Hematopoietic multipotent progenitor cell (in vitro differentiated cells): ENCODE measurements around the gene TUBGCP6. TPM values are rescaled to one million over a fixed set of nuclear protein-coding genes. Genes with fewer than 3 reads are reported as not detected.
A peak's percentile ranks its signal among the peaks of the same experiment; 100 is the strongest.

Source experiments
- DNase-seq, 3 donors: peaks; one replicate each; pipeline ENCODE4 v3.0.0-alpha.2; 2011 to 2015; ENCODE audit warnings: low read depth in 2 of 3, low spot score in 2 of 3
- total RNA-seq: library from RNA; depleted of rRNA; stranded (reverse); fragments of >200 nt; gene quantifications from one replicate; pipeline ENCODE4 v1.2.3, GENCODE V29; 2012

Gene TUBGCP6
- 76.7 TPM for total RNA-seq

GRCh38 chr22:50244420-50245213 is at the start of gene TUBGCP6:
TUBGCP6 (minus strand) TSS chr22:50245023; CDS start chr22:50244459, 564 bp downstream.
- peak; percentile 84 to 94 (median 94) for DNase-seq

GRCh38 chr22:50294319-50294656 is 49.5 kb upstream of the TUBGCP6 start:
- no peak for DNase-seq

- DNase-seq, result peak in 2 of 3 donors; percentile 76 to 77
Observed at GRCh38 chr22:50293441-50294318, 48.9 kb upstream of the TUBGCP6 start.

- DNase-seq, result peak in 1 of 3 donors; percentile 70
Observed at GRCh38 chr22:50292643-50293440, 48.0 kb upstream of the TUBGCP6 start.

- no peak for DNase-seq
Observed at GRCh38 chr22:50289942-50290630, 45.3 kb upstream of the TUBGCP6 start.

GRCh38 chr22:50289151-50289941 is 44.5 kb upstream of the TUBGCP6 start:
- no peak for DNase-seq

GRCh38 chr22:50287731-50288130 is 42.9 kb upstream of the TUBGCP6 start:
- DNase-seq, result no peak

- no peak for DNase-seq
Observed at GRCh38 chr22:50286701-50287318, 42.0 kb upstream of the TUBGCP6 start.

- DNase-seq, result no peak
Observed at GRCh38 chr22:50286275-50286674, 41.5 kb upstream of the TUBGCP6 start.

GRCh38 chr22:50285568-50286229 is 40.9 kb upstream of the TUBGCP6 start:
- no peak for DNase-seq

GRCh38 chr22:50284479-50284878 is 39.7 kb upstream of the TUBGCP6 start:
- no peak for DNase-seq

GRCh38 chr22:50283821-50284220 is 39.0 kb upstream of the TUBGCP6 start:
- no peak for DNase-seq

GRCh38 chr22:50282361-50283155 is 37.7 kb upstream of the TUBGCP6 start:
- no peak for DNase-seq

GRCh38 chr22:50281957-50282356 is 37.1 kb upstream of the TUBGCP6 start:
- DNase-seq, result no peak

GRCh38 chr22:50281384-50281760 is 36.5 kb upstream of the TUBGCP6 start:
- no peak for DNase-seq

GRCh38 chr22:50280708-50281383 is 36.0 kb upstream of the TUBGCP6 start:
- DNase-seq, result no peak

- DNase-seq, result no peak
Observed at GRCh38 chr22:50280022-50280707, 35.3 kb upstream of the TUBGCP6 start.
